H1 (cell line): ENCODE data around the gene GRAMD1B. TPM values are rescaled to one million over a fixed set of nuclear protein-coding genes. Genes with fewer than 3 reads are reported as not detected.

Experiments
- EGR1 ChIP-seq: IDR thresholded peaks from 2 replicates; pipeline ENCODE4 v1.6.1; 2011; ENCODE audit warnings: low read depth, low read length, borderline replicate concordance
- RAD21 ChIP-seq, 2 experiments: IDR thresholded peaks in 1 of 2; conservative IDR thresholded peaks in 1 of 2; 2 replicates each; pipeline ENCODE4 v1.6.1; 2011; ENCODE audit warnings: low read depth in 2 of 2, low read length in 2 of 2, improper control_type of control experiment in 1 of 2, inconsistent platforms in 1 of 2, mild to moderate bottlenecking in 1 of 2, moderate library complexity in 1 of 2
- polyA plus RNA-seq, 7 experiments: library from polyadenylated mRNA; depleted of rRNA in 3 of 7; stranded (reverse) in 5 of 7; unstranded in 2 of 7; fragments of >200 nt in 5 of 7; fragments of 200-250 nt in 2 of 7; gene quantifications; 1 replicate in 5 of 7; 2 replicates in 1 of 7; 4 replicates in 1 of 7; pipeline versions ENCODE4 v1.2.1 to v1.2.3, GENCODE V29; 2011 to 2013; ENCODE audit warnings: missing spikeins in 2 of 7, mixed read lengths in 2 of 7
- total RNA-seq: library from RNA; stranded (reverse); fragmentation: NEBNext Ultra II Directional; extraction: Animal tissue kit (Norgen Biotek cat#: 25700); gene quantifications from 2 replicates; pipeline ENCODE4 v1.2.1, GENCODE V29; 2021
- TF ChIP-seq, protein P1 (sequence below), 3 experiments: IDR thresholded peaks; 1 replicate in 2 of 3; 2 replicates in 1 of 3; pipeline versions ENCODE4 v1.5.1 to v1.6.1; 2011; ENCODE audit warnings: low read length in 3 of 3, mild to moderate bottlenecking in 3 of 3, inconsistent platforms in 2 of 3, low read depth in 1 of 3, moderate library complexity in 1 of 3; ENCODE audit not compliant: insufficient read depth in 1 of 3; ENCODE audit errors: control extremely low read depth in 1 of 3

GRAMD1B gene
- total and polyA plus RNA-seq, 2 of the 8 experiments (the other 6 are each of a cell fraction or from before 2014, with no cell fraction given): 10.1 to 21.2 TPM

DNA sequence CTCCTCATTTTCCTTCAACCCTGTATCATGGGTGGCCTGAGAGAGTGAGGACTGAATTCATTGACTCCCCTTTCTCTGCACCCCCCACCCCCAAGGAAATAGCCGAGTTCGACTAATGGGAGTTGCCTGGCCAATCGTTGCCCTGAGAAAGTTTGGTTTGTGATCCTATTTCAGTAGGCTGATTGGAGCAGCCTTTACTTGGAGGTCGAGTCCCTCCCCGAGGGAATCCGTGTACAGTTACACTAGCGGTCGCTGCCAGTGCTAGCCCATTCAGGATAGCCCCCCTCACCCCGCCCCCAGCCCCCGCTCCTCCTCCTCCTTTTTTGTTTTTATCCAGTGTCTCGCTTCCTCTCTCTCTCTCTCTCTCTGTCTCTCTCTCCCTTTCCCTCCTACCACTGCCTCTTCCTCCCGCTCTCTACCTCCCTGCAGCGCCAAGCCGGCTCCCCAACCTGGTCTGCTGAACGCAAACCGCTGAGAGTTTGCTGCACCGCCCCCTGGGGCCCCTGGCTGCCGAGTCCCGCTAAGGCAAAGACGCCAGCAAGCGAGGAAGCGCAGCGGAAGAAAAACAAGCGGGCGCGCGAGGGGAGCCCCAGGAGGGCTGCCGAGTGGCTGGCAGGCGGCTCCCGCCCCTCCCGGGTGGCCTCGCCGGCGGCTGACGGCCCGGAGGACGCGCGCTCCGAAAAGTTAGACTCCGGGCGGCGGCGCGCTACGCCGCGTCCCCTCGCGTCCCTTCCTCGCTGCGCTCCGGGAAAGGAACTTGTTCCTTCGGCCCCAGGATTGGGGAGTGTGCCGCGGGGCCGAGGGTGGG is at the start of gene GRAMD1B (continued):
- TF ChIP-seq, protein P1, sequence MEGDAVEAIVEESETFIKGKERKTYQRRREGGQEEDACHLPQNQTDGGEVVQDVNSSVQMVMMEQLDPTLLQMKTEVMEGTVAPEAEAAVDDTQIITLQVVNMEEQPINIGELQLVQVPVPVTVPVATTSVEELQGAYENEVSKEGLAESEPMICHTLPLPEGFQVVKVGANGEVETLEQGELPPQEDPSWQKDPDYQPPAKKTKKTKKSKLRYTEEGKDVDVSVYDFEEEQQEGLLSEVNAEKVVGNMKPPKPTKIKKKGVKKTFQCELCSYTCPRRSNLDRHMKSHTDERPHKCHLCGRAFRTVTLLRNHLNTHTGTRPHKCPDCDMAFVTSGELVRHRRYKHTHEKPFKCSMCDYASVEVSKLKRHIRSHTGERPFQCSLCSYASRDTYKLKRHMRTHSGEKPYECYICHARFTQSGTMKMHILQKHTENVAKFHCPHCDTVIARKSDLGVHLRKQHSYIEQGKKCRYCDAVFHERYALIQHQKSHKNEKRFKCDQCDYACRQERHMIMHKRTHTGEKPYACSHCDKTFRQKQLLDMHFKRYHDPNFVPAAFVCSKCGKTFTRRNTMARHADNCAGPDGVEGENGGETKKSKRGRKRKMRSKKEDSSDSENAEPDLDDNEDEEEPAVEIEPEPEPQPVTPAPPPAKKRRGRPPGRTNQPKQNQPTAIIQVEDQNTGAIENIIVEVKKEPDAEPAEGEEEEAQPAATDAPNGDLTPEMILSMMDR (IDR thresholded peaks at IDR 0.05; ENCODE audit: control extremely low read depth in 1 of 3, insufficient read depth in 1 of 3, low read depth in 1 of 3, low read length in 3 of 3): peak in 1 of 3 experiments; percentile 27; a peak in 1 of 4 replicates
- TF ChIP-seq EGR1 (no peak), RAD21 (IDR thresholded peaks at IDR 0.05 in 1 of 2, conservative IDR thresholded peaks at IDR 0.05 in 1 of 2; ENCODE audit: low read depth in 2 of 2, low read length in 2 of 2) (peak in 1 of 2 experiments; percentile 27; a peak in 3 of 4 replicates)
- TF ChIP-seq, all 59 proteins: peak for 7
